IMR-90 (cell line): ENCODE data around the gene ANAPC1. TPM values are rescaled to one million over a fixed set of nuclear protein-coding genes. Genes with fewer than 3 reads are reported as not detected.

Experiments
- ATAC-seq: fragments of 200-7000 bp; cut with Tn5 transposase; 2 replicates; pipeline ENCODE4 v1.9.1; 2020; ENCODE audit warnings: low read depth, mild to moderate bottlenecking, moderate library complexity
- BruUV-seq: library from RNA; stranded (reverse); fragments of 400-500 nt; replicated peaks from 2 replicates; lab custom pipeline; 2021; lab: Mats Ljungman, UMichigan
- CTCF ChIA-PET: fragments of 300-600 bp; formaldehyde crosslinking; extraction: SDS; loops from one replicate; lab custom pipeline; 2021; ENCODE audit warnings: antibody characterized with exemption; lab: Yijun Ruan, JAX
- POLR2A ChIA-PET: fragments of 300-600 bp; sonication (Branson Sonifier 250); formaldehyde crosslinking; loops from one replicate; lab custom pipeline; 2022; ENCODE audit warnings: antibody characterized with exemption; ENCODE audit not compliant: unreplicated experiment; lab: Charles Lee
- DNase-seq: peaks from one replicate; pipeline ENCODE4 v3.0.0; 2013
- H2AFZ ChIP-seq: replicated peaks from 2 replicates; pipeline ENCODE3; 2013; ENCODE audit warnings: low read length, mild to moderate bottlenecking; ENCODE audit not compliant: poor library complexity
- H2AK5ac ChIP-seq: 2 replicates; pipeline ENCODE4 v1.6.1; 2013; ENCODE audit warnings: low read depth, low read length, inconsistent platforms
- H2AK9ac ChIP-seq: replicated peaks from 2 replicates; pipeline ENCODE3; 2013; ENCODE audit warnings: mild to moderate bottlenecking, low read depth, low read length, moderate library complexity; ENCODE audit not compliant: poor library complexity
- H2BK120ac ChIP-seq: 2 replicates; pipeline ENCODE4 v1.6.1; 2013; ENCODE audit warnings: low read depth, low read length, inconsistent platforms
- H2BK15ac ChIP-seq: 3 replicates; pipeline ENCODE4 v1.6.1; 2013; ENCODE audit warnings: low read depth, low read length, inconsistent platforms
- H2BK20ac ChIP-seq: 2 replicates; pipeline ENCODE4 v1.6.1; 2013; ENCODE audit warnings: low read depth, mild to moderate bottlenecking, inconsistent platforms, low read length, moderate library complexity
- H2BK5ac ChIP-seq: 2 replicates; pipeline ENCODE4 v1.6.1; 2013; ENCODE audit warnings: mild to moderate bottlenecking, low read depth, low read length, inconsistent platforms; ENCODE audit not compliant: poor library complexity, severe bottlenecking
- H3K14ac ChIP-seq: replicated peaks from 2 replicates; pipeline ENCODE4 v1.6.1; 2013; ENCODE audit warnings: low read depth, low read length, inconsistent platforms
- H3K18ac ChIP-seq: 2 replicates; pipeline ENCODE4 v1.6.1; 2013; ENCODE audit warnings: low read depth, low read length, control low read depth
- H3K23ac ChIP-seq: 2 replicates; pipeline ENCODE4 v1.6.1; 2013; ENCODE audit warnings: low read depth, low read length, inconsistent platforms
- H3K27ac ChIP-seq: 2 replicates; pipeline ENCODE4 v1.5.1; 2013; ENCODE audit warnings: mild to moderate bottlenecking, control low read depth, low read length; ENCODE audit not compliant: insufficient read depth
- H3K27me3 ChIP-seq: 2 replicates; pipeline ENCODE4 v1.6.1; 2013; ENCODE audit warnings: low read length; ENCODE audit not compliant: control insufficient read depth, insufficient read depth
- H3K36me3 ChIP-seq: 2 replicates; pipeline ENCODE4 v1.6.1; 2013; ENCODE audit warnings: low read length, mixed read lengths; ENCODE audit not compliant: control insufficient read depth, insufficient read depth
- H3K4ac ChIP-seq: 2 replicates; pipeline ENCODE4 v1.6.1; 2013; ENCODE audit warnings: low read depth, low read length, inconsistent platforms
- H3K4me1 ChIP-seq: 2 replicates; pipeline ENCODE4 v1.6.1; 2013; ENCODE audit warnings: low read length, mixed read lengths; ENCODE audit not compliant: control insufficient read depth, insufficient read depth
- H3K4me2 ChIP-seq: 2 replicates; pipeline ENCODE4 v1.6.1; 2013; ENCODE audit warnings: low read depth, mild to moderate bottlenecking, control low read depth, low read length, moderate library complexity
- H3K4me3 ChIP-seq: 2 replicates; pipeline ENCODE4 v1.5.1; 2013; ENCODE audit warnings: low read depth, mild to moderate bottlenecking, control low read depth, low read length, moderate library complexity; ENCODE audit not compliant: insufficient read depth
- H3K56ac ChIP-seq: 2 replicates; pipeline ENCODE4 v1.6.1; 2013; ENCODE audit warnings: low read length, inconsistent platforms; ENCODE audit not compliant: insufficient read depth; ENCODE audit errors: extremely low read depth
- H3K79me1 ChIP-seq, 2 experiments: 2 replicates each; pipeline ENCODE4 v1.6.1; 2013; ENCODE audit warnings: low read length in 2 of 2, inconsistent platforms in 1 of 2, low read depth in 1 of 2
- H3K9ac ChIP-seq: 2 replicates; pipeline ENCODE4 v1.6.1; 2013; ENCODE audit warnings: low read depth, low read length, control low read depth
- H3K9me1 ChIP-seq: 2 replicates; pipeline ENCODE4 v1.6.1; 2013; ENCODE audit warnings: low read length, inconsistent platforms; ENCODE audit not compliant: insufficient read depth
- H3K9me3 ChIP-seq: 2 replicates; pipeline ENCODE4 v1.6.1; 2013; ENCODE audit warnings: low read length; ENCODE audit not compliant: control insufficient read depth, insufficient read depth
- H4K20me1 ChIP-seq: 2 replicates; pipeline ENCODE4 v1.6.1; 2013; ENCODE audit warnings: low read length, inconsistent platforms; ENCODE audit not compliant: insufficient read depth
- H4K5ac ChIP-seq: 2 replicates; pipeline ENCODE4 v1.6.1; 2013; ENCODE audit warnings: mild to moderate bottlenecking, low read depth, low read length, control low read depth
- H4K8ac ChIP-seq, 2 experiments: 2 replicates each; pipeline ENCODE4 v1.6.1; 2013; ENCODE audit warnings: low read depth in 2 of 2, low read length in 2 of 2, control low read depth in 1 of 2, inconsistent platforms in 1 of 2
- H4K91ac ChIP-seq: 2 replicates; pipeline ENCODE4 v1.6.1; 2013; ENCODE audit warnings: low read depth, low read length, inconsistent platforms; ENCODE audit not compliant: insufficient read depth
- BHLHE40 ChIP-seq: fragments of 150-350 bp; IDR thresholded peaks from 2 replicates; pipeline ENCODE4 v1.6.1; 2016; ENCODE audit warnings: mild to moderate bottlenecking, low read depth, low read length
- CEBPB ChIP-seq: IDR thresholded peaks from 2 replicates; pipeline ENCODE4 v1.6.1; 2012; ENCODE audit warnings: low read depth, low read length, improper control_type of control experiment
- CHD1 ChIP-seq: IDR thresholded peaks from 2 replicates; pipeline ENCODE4 v1.6.1; 2012; ENCODE audit warnings: low read depth, low read length, improper control_type of control experiment
- FOS ChIP-seq: fragments of 150-350 bp; IDR thresholded peaks from 2 replicates; pipeline ENCODE4 v1.6.1; 2016; ENCODE audit warnings: low read depth, low read length
- MAFK ChIP-seq: IDR thresholded peaks from 2 replicates; pipeline ENCODE4 v1.6.1; 2012; ENCODE audit warnings: low read depth, low read length, improper control_type of control experiment
- MAZ ChIP-seq: IDR thresholded peaks from 2 replicates; pipeline ENCODE4 v1.6.1; 2012; ENCODE audit warnings: low read depth, mild to moderate bottlenecking, low read length, improper control_type of control experiment, moderate library complexity, borderline replicate concordance
- MXI1 ChIP-seq: IDR thresholded peaks from 2 replicates; pipeline ENCODE4 v1.6.1; 2012; ENCODE audit warnings: low read depth, mild to moderate bottlenecking, low read length, moderate library complexity, borderline replicate concordance
- NFE2L2 ChIP-seq: fragments of 150-350 bp; IDR thresholded peaks from 2 replicates; pipeline ENCODE4 v1.6.1; 2016; ENCODE audit warnings: low read depth, mild to moderate bottlenecking, low read length
- RAD21 ChIP-seq: IDR thresholded peaks from 2 replicates; pipeline ENCODE4 v1.6.1; 2012; ENCODE audit warnings: low read length, improper control_type of control experiment
- RCOR1 ChIP-seq: IDR thresholded peaks from 2 replicates; pipeline ENCODE4 v1.6.1; 2012; ENCODE audit warnings: mild to moderate bottlenecking, low read length, improper control_type of control experiment; ENCODE audit not compliant: insufficient replicate concordance
- RFX5 ChIP-seq: IDR thresholded peaks from 2 replicates; pipeline ENCODE4 v1.8.0; 2012; ENCODE audit warnings: low read depth, mild to moderate bottlenecking, low read length, moderate library complexity
- SMC3 ChIP-seq: fragments of 150-350 bp; IDR thresholded peaks from 2 replicates; pipeline ENCODE4 v1.6.1; 2016; ENCODE audit warnings: low read depth, mild to moderate bottlenecking, antibody characterized with exemption, low read length, moderate library complexity
- WGBS, 2 experiments: methylation state at CpG; one replicate each; pipeline versions ENCODE4 v1.1.5 to v1.1.7; 2013; ENCODE audit warnings: missing lambda C conversion rate in 2 of 2; ENCODE audit not compliant: insufficient read length in 1 of 2; ENCODE audit errors: extremely low coverage in 2 of 2; 5-methylcytosine and 5-hydroxymethylcytosine counted together
- dilution Hi-C: fragments of 300-500 bp; cut with HindIII; formaldehyde crosslinking; loops from one replicate; pipeline ENCODE4 v1.14.3; 2018; ENCODE audit warnings: low sequenced_read_pairs; ENCODE audit not compliant: unreplicated experiment
- in situ Hi-C: fragments of 300-500 bp; cut with MboI; formaldehyde crosslinking; loops from 3 replicates; pipeline ENCODE4 v1.14.3; 2019; ENCODE audit warnings: low sequenced_read_pairs, inconsistent platforms, mixed read lengths
- intact Hi-C: fragments of 100-400 bp; cut with micrococcal nuclease; formaldehyde crosslinking; loops from 2 replicates; pipeline ENCODE4 v1.10.0; 2022
- polyA plus RNA-seq, 3 experiments: library from polyadenylated mRNA; depleted of rRNA; stranded (reverse); fragments of >200 nt; gene quantifications; 2 replicates each; pipeline ENCODE4 v1.2.3, GENCODE V29; 2012; ENCODE audit warnings: low replicate concordance in 1 of 3
- total RNA-seq: library from RNA; depleted of rRNA; stranded (reverse); fragments of >200 nt; gene quantifications from 2 replicates; pipeline ENCODE4 v1.2.3, GENCODE V29; 2012
- TF ChIP-seq, protein P1 (sequence below): conservative IDR thresholded peaks from 2 replicates; pipeline ENCODE4 v1.5.1; 2012; ENCODE audit warnings: mild to moderate bottlenecking, low read depth, low read length, improper control_type of control experiment
- TF ChIP-seq, protein P2 (sequence below): fragments of 150-350 bp; IDR thresholded peaks from 2 replicates; pipeline ENCODE4 v1.6.1; 2017; ENCODE audit warnings: mild to moderate bottlenecking, antibody characterized with exemption, low read length, low read depth

Gene ANAPC1
- total and polyA plus RNA-seq, 2 of the 4 experiments (the other 2 are of a cell fraction) = 14.6 to 50.7 TPM

DNA sequence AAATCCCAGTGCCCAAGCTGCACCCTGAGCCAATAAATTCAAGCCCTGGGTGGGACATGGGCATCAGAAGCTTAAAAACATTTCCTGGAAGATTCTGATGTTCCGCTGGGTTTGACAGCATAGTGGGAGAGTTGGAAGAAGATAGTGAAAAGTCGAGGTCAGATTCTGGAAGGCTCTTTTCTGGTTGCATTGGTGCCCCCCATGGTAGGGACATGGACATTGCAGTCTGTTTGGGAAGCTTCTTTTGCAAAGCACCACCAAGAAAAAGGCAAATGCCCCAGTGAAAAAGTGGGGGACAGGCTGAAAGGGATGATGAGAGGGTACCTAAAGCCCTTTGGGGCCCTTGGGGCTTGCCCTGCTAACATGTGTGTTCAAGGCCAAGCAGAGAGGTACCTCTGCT is 35.4 kb upstream of the ANAPC1 start:
- Histone ChIP-seq H4K20me1 (no peaks in the 10 kb centered on the region), H3K9ac (no peak overlapping the region), H3K56ac (no peak overlapping the region), H2BK15ac (no peak overlapping the region), H3K4me1 (peaks cover 4% of the 10 kb centered on the region; the same call in 1 of the 2 replicates), H4K5ac (no peak overlapping the region), H3K4ac (no peak overlapping the region), H3K23ac (no peak overlapping the region), H3K27ac (no peak overlapping the region), H3K79me1 (no peaks in the 10 kb centered on the region), H3K36me3 (no peaks in the 10 kb centered on the region), H2BK20ac (no peak overlapping the region), H3K27me3 (peaks cover 18% of the 10 kb centered on the region; the same call in 1 of the 2 replicates), H2AK9ac (no peak overlapping the region), H2BK5ac (no peak overlapping the region), H2BK120ac (no peak overlapping the region), H2AK5ac (no peak overlapping the region), H4K8ac (no peak overlapping the region), H3K18ac (no peak overlapping the region), H2AFZ (no peak overlapping the region), H3K9me1 (peaks cover 3% of the 10 kb centered on the region; the same call in 1 of the 2 replicates), H3K4me2 (no peak overlapping the region), H3K4me3 (no peak overlapping the region), H4K91ac (no peak overlapping the region), H3K9me3 (no peaks in the 10 kb centered on the region), H3K14ac (no peak overlapping the region)
- no peak for ATAC-seq
- no peak for DNase-seq
- in situ Hi-C loops (no loop called here), intact Hi-C loops (no loop called here), dilution Hi-C loops (no loop called here)
- BruUV-seq = no TSS peak
- WGBS, 2 experiments = 50% methylated on average over 1 of the region's 2 CpGs; no CpG with 5 or more reads in 1 of the 2 experiments
- ChIA-PET POLR2A (no interaction called here), CTCF (interaction anchor here (0.6 to 1.1 kb wide), 2 partner anchors 17 to 19 kb away, joined by 4 to 6 read pairs; no protein-coding TSS in a partner anchor)
- TF ChIP-seq SMC3 = no peak
- no peak for TF ChIP-seq RAD21
- TF ChIP-seq, protein P1, sequence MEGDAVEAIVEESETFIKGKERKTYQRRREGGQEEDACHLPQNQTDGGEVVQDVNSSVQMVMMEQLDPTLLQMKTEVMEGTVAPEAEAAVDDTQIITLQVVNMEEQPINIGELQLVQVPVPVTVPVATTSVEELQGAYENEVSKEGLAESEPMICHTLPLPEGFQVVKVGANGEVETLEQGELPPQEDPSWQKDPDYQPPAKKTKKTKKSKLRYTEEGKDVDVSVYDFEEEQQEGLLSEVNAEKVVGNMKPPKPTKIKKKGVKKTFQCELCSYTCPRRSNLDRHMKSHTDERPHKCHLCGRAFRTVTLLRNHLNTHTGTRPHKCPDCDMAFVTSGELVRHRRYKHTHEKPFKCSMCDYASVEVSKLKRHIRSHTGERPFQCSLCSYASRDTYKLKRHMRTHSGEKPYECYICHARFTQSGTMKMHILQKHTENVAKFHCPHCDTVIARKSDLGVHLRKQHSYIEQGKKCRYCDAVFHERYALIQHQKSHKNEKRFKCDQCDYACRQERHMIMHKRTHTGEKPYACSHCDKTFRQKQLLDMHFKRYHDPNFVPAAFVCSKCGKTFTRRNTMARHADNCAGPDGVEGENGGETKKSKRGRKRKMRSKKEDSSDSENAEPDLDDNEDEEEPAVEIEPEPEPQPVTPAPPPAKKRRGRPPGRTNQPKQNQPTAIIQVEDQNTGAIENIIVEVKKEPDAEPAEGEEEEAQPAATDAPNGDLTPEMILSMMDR = no peak
- no peak for TF ChIP-seq RCOR1
- TF ChIP-seq RFX5 = no peak
- no peak for TF ChIP-seq MAZ
- TF ChIP-seq CEBPB = no peak
- TF ChIP-seq, protein P2, sequence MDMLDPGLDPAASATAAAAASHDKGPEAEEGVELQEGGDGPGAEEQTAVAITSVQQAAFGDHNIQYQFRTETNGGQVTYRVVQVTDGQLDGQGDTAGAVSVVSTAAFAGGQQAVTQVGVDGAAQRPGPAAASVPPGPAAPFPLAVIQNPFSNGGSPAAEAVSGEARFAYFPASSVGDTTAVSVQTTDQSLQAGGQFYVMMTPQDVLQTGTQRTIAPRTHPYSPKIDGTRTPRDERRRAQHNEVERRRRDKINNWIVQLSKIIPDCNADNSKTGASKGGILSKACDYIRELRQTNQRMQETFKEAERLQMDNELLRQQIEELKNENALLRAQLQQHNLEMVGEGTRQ = no peak
- TF ChIP-seq MAFK = no peak
- TF ChIP-seq MXI1 = no peak
- no peak for TF ChIP-seq NFE2L2
- no peak for TF ChIP-seq BHLHE40
- no peak for TF ChIP-seq CHD1
- TF ChIP-seq FOS = no peak
